Suprapubic skin (tissue), 4 donors: ENCODE results near the gene MAST4. TPM values are rescaled to one million over a fixed set of nuclear protein-coding genes. Genes with fewer than 3 reads are reported as not detected.

Source experiments
- DNase-seq, 2 donors: peaks; one replicate each; pipeline ENCODE4 v3.0.0-alpha.2; 2019; ENCODE audit warnings: low spot score in 2 of 2
- H3K27ac ChIP-seq: fragments of 200-600 bp; sonication (generic); one replicate; pipeline ENCODE4 v1.5.1; 2019
- H3K27me3 ChIP-seq: fragments of 200-600 bp; sonication (generic); one replicate; pipeline ENCODE4 v1.5.1; 2019
- H3K36me3 ChIP-seq: fragments of 200-600 bp; sonication (generic); one replicate; pipeline ENCODE4 v1.5.1; 2019
- H3K4me1 ChIP-seq: fragments of 200-600 bp; sonication (generic); one replicate; pipeline ENCODE4 v1.5.1; 2019
- H3K4me3 ChIP-seq: fragments of 200-600 bp; sonication (generic); one replicate; pipeline ENCODE4 v1.5.1; 2019; ENCODE audit warnings: mild to moderate bottlenecking
- H3K9me3 ChIP-seq: fragments of 200-600 bp; sonication (generic); one replicate; pipeline ENCODE4 v1.5.1; 2019
- EP300 ChIP-seq: sonication (generic); formaldehyde crosslinking; IDR thresholded peaks from one replicate; pipeline ENCODE4 v1.6.1; 2017; ENCODE audit warnings: antibody characterized with exemption
- POLR2A ChIP-seq, 2 donors: fragments of 450-650 bp; IDR thresholded peaks; one replicate each; pipeline ENCODE4 v1.6.1; 2017; ENCODE audit warnings: antibody characterized with exemption in 2 of 2, mild to moderate bottlenecking in 2 of 2, moderate library complexity in 2 of 2
- POLR2AphosphoS5 ChIP-seq, 3 donors: sonication (generic); formaldehyde crosslinking; IDR thresholded peaks; one replicate each; pipeline ENCODE4 v1.6.1; 2017; ENCODE audit warnings: antibody characterized with exemption in 3 of 3
- WGBS: methylation state at CpG from one replicate; pipeline ENCODE4 v1.1.5; 2018; 5-methylcytosine and 5-hydroxymethylcytosine counted together
- total RNA-seq, 4 donors: library from RNA; depleted of rRNA; stranded (reverse); fragments of >200 nt; gene quantifications; one replicate each; pipeline ENCODE4 v1.1.0, GENCODE V29; 2016
- TF ChIP-seq, protein P1 (sequence below), 2 donors: fragments of 200-600 bp in 1 of 2; fragments of 450-650 bp in 1 of 2; sonication (generic) in 1 of 2; IDR thresholded peaks; one replicate each; pipeline ENCODE4 v1.5.1; 2016 to 2019; ENCODE audit warnings: antibody characterized with exemption in 2 of 2, mild to moderate bottlenecking in 1 of 2, moderate library complexity in 1 of 2

The MAST4 gene
- total RNA-seq, 4 donors from 2014 or later, result 79.2 to 144 (median 98.1) TPM

DNA sequence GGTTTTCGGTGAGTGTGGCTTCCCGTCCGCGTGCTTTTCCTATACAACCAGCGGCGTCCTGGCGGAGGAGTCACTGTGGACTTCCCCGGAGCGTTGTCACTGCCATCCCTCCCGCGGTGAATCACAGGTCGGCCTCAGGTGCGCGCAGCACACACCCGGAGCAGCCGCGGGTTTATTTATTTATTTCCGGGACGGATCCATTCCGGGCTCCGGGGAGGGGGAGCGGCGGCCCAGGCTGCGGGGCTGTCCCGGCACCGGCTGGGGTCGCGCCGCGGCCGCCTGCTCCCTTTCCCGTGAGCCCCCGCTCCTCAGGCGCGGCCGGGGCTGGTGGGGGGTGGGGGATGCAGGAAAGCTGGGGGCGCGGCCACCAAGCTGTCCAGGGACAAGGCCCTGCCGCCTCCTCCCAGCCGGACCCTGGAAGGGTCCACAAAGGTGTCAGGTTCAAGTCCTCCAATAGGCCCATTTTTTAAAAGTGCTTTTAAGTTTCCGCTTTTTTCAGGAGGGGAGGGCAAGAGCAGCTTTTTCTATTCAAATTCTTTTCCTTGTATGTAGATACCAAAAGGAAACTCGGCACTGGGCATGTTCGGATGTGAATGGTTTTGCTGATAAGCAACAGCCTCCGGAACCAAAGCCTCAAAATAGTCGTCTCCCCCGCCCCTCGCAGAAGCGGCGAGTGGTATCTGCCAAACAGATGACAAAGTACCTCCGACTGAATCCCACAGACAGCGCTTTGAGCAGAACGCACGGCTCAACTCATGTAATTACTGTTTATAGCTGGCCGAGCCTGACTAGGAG is 407.9 kb downstream of the MAST4 start:
- DNase-seq, result peak; percentile 89 to 92
- no peaks in the 10 kb centered on the region for H3K27me3 ChIP-seq
- peaks cover 47% of the 10 kb centered on the region for H3K4me1 ChIP-seq
- no peaks in the 10 kb centered on the region for H3K9me3 ChIP-seq
- H3K36me3 ChIP-seq, result no peaks in the 10 kb centered on the region
- H3K27ac ChIP-seq, result peak overlapping the region; percentile 93
- peak overlapping the region; percentile 65 for H3K4me3 ChIP-seq
- 0% methylated on average over 29 of the region's 54 CpGs for WGBS
- TF ChIP-seq EP300, result no peak
- peak in 2 of 3 donors; percentile 4 to 52 for TF ChIP-seq POLR2AphosphoS5 (IDR thresholded peaks at IDR 0.05)

DNA sequence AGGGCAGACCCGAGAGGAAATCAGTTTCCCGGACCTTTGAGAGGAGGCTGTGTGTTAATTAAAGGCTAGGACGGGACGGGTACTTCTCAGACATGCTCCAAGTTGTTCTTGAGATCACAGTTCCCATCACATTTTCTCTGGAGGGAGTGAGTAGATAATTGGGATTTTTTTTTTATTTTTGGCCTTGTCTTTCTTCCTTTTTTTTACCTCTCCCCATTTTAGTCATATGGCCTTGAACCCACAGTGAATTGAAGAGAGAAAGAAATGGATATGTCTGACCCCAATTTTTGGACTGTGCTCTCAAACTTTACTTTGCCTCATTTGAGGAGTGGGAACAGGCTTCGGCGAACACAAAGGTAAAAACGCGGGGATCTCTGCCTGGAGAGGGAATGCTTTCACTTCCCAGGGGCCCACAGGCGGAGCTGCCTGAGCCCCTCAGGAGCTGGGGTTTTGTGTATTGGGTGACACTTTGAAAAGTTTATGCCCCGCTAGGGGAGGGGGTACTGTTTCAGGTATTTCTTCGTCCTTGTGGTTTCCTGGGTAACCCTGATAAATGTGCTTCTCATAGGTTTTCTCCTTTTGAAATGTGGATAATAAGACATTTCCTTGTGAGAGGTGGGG is 408.6 kb downstream of the MAST4 start:
- Histone ChIP-seq H3K9me3 (no peaks in the 10 kb centered on the region), H3K4me3 (peak overlapping the region; percentile 65), H3K36me3 (no peaks in the 10 kb centered on the region), H3K27me3 (no peaks in the 10 kb centered on the region), H3K4me1 (peaks cover 47% of the 10 kb centered on the region), H3K27ac (peak overlapping the region; percentile 93)
- WGBS, result 21% methylated on average over 11 of the region's 11 CpGs
- TF ChIP-seq POLR2AphosphoS5 (IDR thresholded peaks at IDR 0.05) (no peak), EP300 (no peak), POLR2A (IDR thresholded peaks at IDR 0.05) (no peak)
- TF ChIP-seq, protein P1, sequence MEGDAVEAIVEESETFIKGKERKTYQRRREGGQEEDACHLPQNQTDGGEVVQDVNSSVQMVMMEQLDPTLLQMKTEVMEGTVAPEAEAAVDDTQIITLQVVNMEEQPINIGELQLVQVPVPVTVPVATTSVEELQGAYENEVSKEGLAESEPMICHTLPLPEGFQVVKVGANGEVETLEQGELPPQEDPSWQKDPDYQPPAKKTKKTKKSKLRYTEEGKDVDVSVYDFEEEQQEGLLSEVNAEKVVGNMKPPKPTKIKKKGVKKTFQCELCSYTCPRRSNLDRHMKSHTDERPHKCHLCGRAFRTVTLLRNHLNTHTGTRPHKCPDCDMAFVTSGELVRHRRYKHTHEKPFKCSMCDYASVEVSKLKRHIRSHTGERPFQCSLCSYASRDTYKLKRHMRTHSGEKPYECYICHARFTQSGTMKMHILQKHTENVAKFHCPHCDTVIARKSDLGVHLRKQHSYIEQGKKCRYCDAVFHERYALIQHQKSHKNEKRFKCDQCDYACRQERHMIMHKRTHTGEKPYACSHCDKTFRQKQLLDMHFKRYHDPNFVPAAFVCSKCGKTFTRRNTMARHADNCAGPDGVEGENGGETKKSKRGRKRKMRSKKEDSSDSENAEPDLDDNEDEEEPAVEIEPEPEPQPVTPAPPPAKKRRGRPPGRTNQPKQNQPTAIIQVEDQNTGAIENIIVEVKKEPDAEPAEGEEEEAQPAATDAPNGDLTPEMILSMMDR (IDR thresholded peaks at IDR 0.05), result no peak
- no peak for DNase-seq

DNA sequence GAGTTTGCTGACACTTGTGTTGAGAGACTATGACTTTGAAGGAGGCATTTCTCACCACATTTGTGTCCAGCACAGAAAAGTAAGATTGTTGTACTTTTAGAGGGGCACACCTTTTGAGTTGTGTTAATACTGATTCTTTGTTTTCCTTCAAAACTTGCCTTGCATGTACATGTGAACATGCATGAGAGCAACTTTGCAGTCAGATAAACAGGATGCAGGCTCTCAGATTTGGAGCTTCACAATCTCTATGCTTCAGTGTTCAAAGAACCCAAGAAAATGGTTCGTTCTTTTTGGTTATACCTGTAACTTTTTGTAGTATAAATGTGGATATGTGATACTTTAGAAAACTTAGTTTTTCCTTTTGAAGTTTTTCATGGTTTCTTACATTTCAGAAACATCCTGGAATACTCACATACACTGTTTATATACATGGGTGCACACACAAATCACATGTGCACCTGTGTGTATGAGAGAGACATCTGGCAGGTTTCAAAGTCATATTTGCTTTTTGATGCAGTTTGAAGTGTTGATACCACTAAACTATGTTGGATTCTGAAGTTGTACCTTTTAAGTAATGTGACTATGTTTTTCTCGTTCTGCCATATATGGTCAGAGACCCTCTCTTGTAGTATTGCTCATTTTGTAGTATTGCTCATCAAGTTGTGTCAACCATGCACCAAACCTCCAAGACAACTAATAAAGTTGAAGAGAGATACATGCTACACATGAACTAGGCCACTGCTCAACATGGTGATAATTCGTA is 409.7 kb downstream of the MAST4 start:
- Histone ChIP-seq H3K27ac (peak overlapping the region; percentile 93), H3K27me3 (no peaks in the 10 kb centered on the region), H3K4me1 (peaks cover 53% of the 10 kb centered on the region), H3K9me3 (no peaks in the 10 kb centered on the region), H3K36me3 (no peaks in the 10 kb centered on the region), H3K4me3 (peak overlapping the region; percentile 65)
- no peak for DNase-seq
- 55% methylated on average over 3 of the region's 3 CpGs for WGBS
- TF ChIP-seq, protein P1 (IDR thresholded peaks at IDR 0.05), result no peak
- no peak for TF ChIP-seq EP300
- no peak for TF ChIP-seq POLR2AphosphoS5 (IDR thresholded peaks at IDR 0.05)
- no peak for TF ChIP-seq POLR2A (IDR thresholded peaks at IDR 0.05)

DNA sequence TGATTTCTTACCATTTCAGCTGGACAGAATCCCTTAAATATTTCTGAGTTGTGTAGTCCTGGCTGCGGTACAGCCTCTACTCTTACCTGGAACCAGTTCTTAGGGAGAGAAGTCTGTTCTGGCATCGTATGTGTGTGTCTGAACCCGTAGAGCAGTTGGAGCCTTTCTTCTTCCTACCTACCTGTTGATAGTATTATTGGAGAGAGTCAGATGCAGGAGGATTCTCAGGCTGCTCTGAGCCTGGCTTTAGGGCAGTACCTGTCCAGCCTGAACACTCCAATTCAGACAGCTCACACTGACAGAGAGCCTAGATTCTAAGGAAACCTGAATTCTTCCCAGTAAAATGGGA is 410.3 kb downstream of the MAST4 start:
- Histone ChIP-seq H3K27me3 (no peaks in the 10 kb centered on the region), H3K4me3 (peak overlapping the region; percentile 65), H3K36me3 (no peaks in the 10 kb centered on the region), H3K27ac (peak overlapping the region; percentile 17), H3K9me3 (no peaks in the 10 kb centered on the region), H3K4me1 (peaks cover 56% of the 10 kb centered on the region)
- TF ChIP-seq POLR2AphosphoS5 (IDR thresholded peaks at IDR 0.05), result no peak
- TF ChIP-seq, protein P1 (IDR thresholded peaks at IDR 0.05), result no peak
- no peak for TF ChIP-seq EP300
- TF ChIP-seq POLR2A (IDR thresholded peaks at IDR 0.05), result no peak
- DNase-seq, result no peak
- WGBS, result 52% methylated on average over 3 of the region's 3 CpGs

DNA sequence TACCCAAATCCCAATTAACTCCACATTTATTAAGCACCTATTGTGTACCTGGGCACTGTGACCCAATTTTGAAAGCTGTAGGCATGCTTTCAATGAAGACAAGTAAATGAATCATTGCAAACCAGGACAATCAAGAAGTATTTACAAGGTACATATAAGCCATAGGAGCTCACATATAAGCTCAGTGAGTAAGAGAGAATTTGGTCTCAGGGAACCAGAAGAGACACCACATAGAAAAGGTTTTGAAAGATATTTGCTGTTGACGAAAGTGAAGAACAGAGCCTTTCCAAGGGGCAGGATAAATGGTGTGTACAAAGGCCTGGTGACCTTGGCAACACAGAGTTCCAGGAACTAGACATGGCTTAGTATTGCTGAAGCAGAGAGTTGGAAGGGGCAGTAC is 412.8 kb downstream of the MAST4 start:
- TF ChIP-seq POLR2AphosphoS5 (IDR thresholded peaks at IDR 0.05) (no peak), POLR2A (IDR thresholded peaks at IDR 0.05) (no peak), EP300 (no peak)
- TF ChIP-seq, protein P1 (IDR thresholded peaks at IDR 0.05), result no peak
- Histone ChIP-seq H3K4me3 (no peak overlapping the region), H3K4me1 (peaks cover 60% of the 10 kb centered on the region), H3K27me3 (no peaks in the 10 kb centered on the region), H3K9me3 (no peaks in the 10 kb centered on the region), H3K36me3 (no peaks in the 10 kb centered on the region), H3K27ac (no peak overlapping the region)
- no peak for DNase-seq
- WGBS, result 91% methylated on average over 1 of the region's 1 CpG
